Nucleus accumbens (tissue), 56 donors: ENCODE measurements around the gene KCTD15.

Source experiments
- DNase-seq, 56 donors: peaks; one replicate each; lab custom pipeline; 2025; lab: John Stamatoyannopoulos, UW

KCTD15 gene

GRCh38 chr19:33796164-33796875 is at the start of gene KCTD15:
TSS of gene KCTD15 (plus strand) at chr19:33796870. CDS start at chr19:33800455, 3,585 bp downstream.
- peak in 15 of 56 donors; percentile 22 to 67 (median 42) for DNase-seq

- DNase-seq: no peak
Observed at GRCh38 chr19:33747273-33747672, 49.4 kb upstream of the KCTD15 start.

- no peak for DNase-seq
Observed at GRCh38 chr19:33748231-33748630, 48.4 kb upstream of the KCTD15 start.

GRCh38 chr19:33749016-33749415 is 47.7 kb upstream of the KCTD15 start:
- DNase-seq: no peak

GRCh38 chr19:33749619-33750175 is 47.0 kb upstream of the KCTD15 start:
- DNase-seq: no peak

- DNase-seq: no peak
Observed at GRCh38 chr19:33750587-33751435, 45.9 kb upstream of the KCTD15 start.

- no peak for DNase-seq
Observed at GRCh38 chr19:33751436-33751770, 45.3 kb upstream of the KCTD15 start.

GRCh38 chr19:33752018-33752800 is 44.5 kb upstream of the KCTD15 start:
- peak in 11 of 56 donors; percentile 6 to 57 (median 22) for DNase-seq

- no peak for DNase-seq
Observed at GRCh38 chr19:33752945-33753344, 43.7 kb upstream of the KCTD15 start.

GRCh38 chr19:33754361-33754760 is 42.3 kb upstream of the KCTD15 start:
- DNase-seq: no peak

GRCh38 chr19:33755099-33756035 is 41.3 kb upstream of the KCTD15 start:
- DNase-seq: peak in 5 of 56 donors; percentile 25 to 36 (median 30)

GRCh38 chr19:33756177-33756576 is 40.5 kb upstream of the KCTD15 start:
- DNase-seq: no peak

GRCh38 chr19:33758541-33759013 is 38.1 kb upstream of the KCTD15 start:
- DNase-seq: no peak

- no peak for DNase-seq
Observed at GRCh38 chr19:33759356-33759755, 37.3 kb upstream of the KCTD15 start.

- peak in 33 of 56 donors; percentile 7 to 54 (median 24) for DNase-seq
Observed at GRCh38 chr19:33763633-33764371, 32.9 kb upstream of the KCTD15 start.

GRCh38 chr19:33766623-33767022 is 30.0 kb upstream of the KCTD15 start:
- DNase-seq: no peak

- DNase-seq: peak in 2 of 56 donors; percentile 9 to 18
Observed at GRCh38 chr19:33767898-33768413, 28.7 kb upstream of the KCTD15 start.

- DNase-seq: no peak
Observed at GRCh38 chr19:33769208-33769607, 27.5 kb upstream of the KCTD15 start.
